PFSK-1 (cell line): ENCODE data around the gene KCNK1.

ENCODE experiments used
- POLR2AphosphoS5 ChIP-seq: IDR thresholded peaks from 2 replicates; pipeline ENCODE4 v1.6.1; 2012; ENCODE audit warnings: low read depth, mild to moderate bottlenecking, control low read depth, low read length, moderate library complexity
- REST ChIP-seq, 2 experiments: IDR thresholded peaks; 2 replicates each; pipeline versions ENCODE4 v1.6.1 to v1.8.0; 2011 to 2012; ENCODE audit warnings: low read depth in 2 of 2, low read length in 2 of 2, control low read depth in 1 of 2, inconsistent platforms in 1 of 2, mild to moderate bottlenecking in 1 of 2, moderate library complexity in 1 of 2; ENCODE audit not compliant: insufficient read depth in 1 of 2
- TAF1 ChIP-seq: IDR thresholded peaks from 2 replicates; pipeline ENCODE4 v1.6.1; 2012; ENCODE audit warnings: low read length, control low read depth, borderline replicate concordance; ENCODE audit not compliant: insufficient read depth

- no peak for TF ChIP-seq TAF1
- no peak for TF ChIP-seq POLR2AphosphoS5
- no peak for TF ChIP-seq REST (IDR thresholded peaks at IDR 0.05; ENCODE audit: insufficient read depth in 1 of 2, low read depth in 2 of 2, low read length in 2 of 2)
Measured at GRCh38 chr1:233606813-233607212, 7.1 kb upstream of the KCNK1 start.
